C4-2B (cell line): Measurements from ENCODE around the gene PALLD.

ENCODE experiments used
- H3K27ac ChIP-seq: fragments of 450-650 bp; 2 replicates; pipeline ENCODE4 v1.5.1; 2017
- ZFX ChIP-seq: fragments of 450-650 bp; IDR thresholded peaks from 2 replicates; pipeline ENCODE4 v1.6.1; 2017
- TF ChIP-seq, protein P1 (sequence below): fragments of 450-650 bp; conservative IDR thresholded peaks from 2 replicates; pipeline ENCODE4 v1.5.1; 2017; ENCODE audit warnings: mild to moderate bottlenecking

Gene PALLD

DNA sequence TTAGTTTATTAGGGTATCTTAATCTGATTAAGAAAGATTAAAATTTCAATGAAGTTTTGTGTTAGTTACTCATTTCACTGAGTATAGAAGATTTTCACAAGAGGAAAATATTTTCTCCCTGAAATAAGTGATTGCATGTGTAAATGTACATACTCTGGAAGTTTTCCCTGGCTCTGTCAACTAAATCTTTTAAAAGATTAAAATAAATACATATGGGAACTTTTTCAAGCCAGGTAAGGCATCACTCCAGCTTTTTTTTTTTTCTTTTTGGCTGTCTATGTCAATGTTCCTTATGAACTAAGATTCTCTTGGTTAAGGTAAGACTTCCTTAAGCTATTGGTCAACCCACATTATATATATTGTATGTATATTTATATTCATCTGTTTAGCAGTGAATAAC, 395.6 kb downstream of the PALLD start:
- no peak for TF ChIP-seq ZFX
- TF ChIP-seq, protein P1, sequence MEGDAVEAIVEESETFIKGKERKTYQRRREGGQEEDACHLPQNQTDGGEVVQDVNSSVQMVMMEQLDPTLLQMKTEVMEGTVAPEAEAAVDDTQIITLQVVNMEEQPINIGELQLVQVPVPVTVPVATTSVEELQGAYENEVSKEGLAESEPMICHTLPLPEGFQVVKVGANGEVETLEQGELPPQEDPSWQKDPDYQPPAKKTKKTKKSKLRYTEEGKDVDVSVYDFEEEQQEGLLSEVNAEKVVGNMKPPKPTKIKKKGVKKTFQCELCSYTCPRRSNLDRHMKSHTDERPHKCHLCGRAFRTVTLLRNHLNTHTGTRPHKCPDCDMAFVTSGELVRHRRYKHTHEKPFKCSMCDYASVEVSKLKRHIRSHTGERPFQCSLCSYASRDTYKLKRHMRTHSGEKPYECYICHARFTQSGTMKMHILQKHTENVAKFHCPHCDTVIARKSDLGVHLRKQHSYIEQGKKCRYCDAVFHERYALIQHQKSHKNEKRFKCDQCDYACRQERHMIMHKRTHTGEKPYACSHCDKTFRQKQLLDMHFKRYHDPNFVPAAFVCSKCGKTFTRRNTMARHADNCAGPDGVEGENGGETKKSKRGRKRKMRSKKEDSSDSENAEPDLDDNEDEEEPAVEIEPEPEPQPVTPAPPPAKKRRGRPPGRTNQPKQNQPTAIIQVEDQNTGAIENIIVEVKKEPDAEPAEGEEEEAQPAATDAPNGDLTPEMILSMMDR = no peak
- no peak overlapping the region for H3K27ac ChIP-seq

- TF ChIP-seq ZFX = no peak
- TF ChIP-seq, protein P1 = no peak
Measured at GRCh38 chr4:168893205-168893604, 396.4 kb downstream of the PALLD start.

GRCh38 chr4:168893807-168894206, 397.0 kb downstream of the PALLD start:
- TF ChIP-seq ZFX = no peak
- TF ChIP-seq, protein P1 = no peak
- H3K27ac ChIP-seq = no peak overlapping the region

More at GRCh38 chr4:168893205-168893604, 396.4 kb downstream of the PALLD start:
- H3K27ac ChIP-seq = no peak overlapping the region

DNA sequence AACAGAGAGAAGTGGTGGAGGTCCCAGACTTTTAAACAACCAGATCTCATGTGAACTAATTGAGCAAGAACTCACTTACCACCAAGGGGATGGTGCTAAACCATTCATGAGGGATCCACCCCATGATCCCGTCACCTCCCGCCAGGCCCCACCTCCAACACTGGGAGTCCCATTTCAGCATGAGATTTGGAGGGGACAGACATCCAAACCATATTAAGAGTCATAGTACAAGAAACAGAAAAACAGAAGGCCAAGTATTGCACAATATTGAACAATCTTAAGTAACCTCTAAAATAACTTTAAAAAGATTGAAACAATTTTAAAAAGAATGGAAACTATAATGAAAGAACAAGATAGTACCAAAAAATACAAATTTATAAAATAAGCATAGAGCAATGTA, 403.2 kb downstream of the PALLD start:
- TF ChIP-seq, protein P1 = no peak
- no peak for TF ChIP-seq ZFX
- no peak overlapping the region for H3K27ac ChIP-seq

- H3K27ac ChIP-seq = no peak overlapping the region
- no peak for TF ChIP-seq ZFX
Measured at GRCh38 chr4:168907119-168907698, 410.4 kb downstream of the PALLD start.

DNA sequence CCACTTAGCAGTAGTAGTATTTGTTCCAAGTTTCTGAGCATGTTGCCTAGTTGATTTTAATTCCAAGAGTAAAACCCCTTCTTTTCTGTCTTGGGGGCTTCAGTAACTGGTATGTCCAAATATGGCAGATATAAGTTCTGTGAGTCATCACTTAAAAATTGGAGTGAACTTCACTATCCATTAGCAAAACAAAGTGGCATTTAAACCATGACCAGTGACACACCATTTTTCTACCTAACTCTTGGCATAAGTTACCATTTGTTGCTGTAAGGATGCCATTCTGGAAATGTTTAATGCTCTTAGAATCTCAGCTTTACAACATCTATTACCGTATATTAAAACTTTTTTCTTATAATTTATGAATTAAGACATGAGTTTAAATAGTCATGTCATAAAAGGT, 411.2 kb downstream of the PALLD start:
- H3K27ac ChIP-seq = no peak overlapping the region
- TF ChIP-seq, protein P1 = no peak

GRCh38 chr4:168908851-168909273, 412.0 kb downstream of the PALLD start:
- H3K27ac ChIP-seq = no peak overlapping the region

More at GRCh38 chr4:168908851-168909273, 412.0 kb downstream of the PALLD start:
- TF ChIP-seq, protein P1 = no peak
- no peak for TF ChIP-seq ZFX
